ENCODE data around the gene ZSCAN9. TPM values are rescaled to one million over a fixed set of nuclear protein-coding genes. Genes with fewer than 3 reads are reported as not detected.

Gene ZSCAN9
- total RNA-seq, result 1 to 10 TPM; 2.0 to 3.4 (median 2.3) TPM

DNA sequence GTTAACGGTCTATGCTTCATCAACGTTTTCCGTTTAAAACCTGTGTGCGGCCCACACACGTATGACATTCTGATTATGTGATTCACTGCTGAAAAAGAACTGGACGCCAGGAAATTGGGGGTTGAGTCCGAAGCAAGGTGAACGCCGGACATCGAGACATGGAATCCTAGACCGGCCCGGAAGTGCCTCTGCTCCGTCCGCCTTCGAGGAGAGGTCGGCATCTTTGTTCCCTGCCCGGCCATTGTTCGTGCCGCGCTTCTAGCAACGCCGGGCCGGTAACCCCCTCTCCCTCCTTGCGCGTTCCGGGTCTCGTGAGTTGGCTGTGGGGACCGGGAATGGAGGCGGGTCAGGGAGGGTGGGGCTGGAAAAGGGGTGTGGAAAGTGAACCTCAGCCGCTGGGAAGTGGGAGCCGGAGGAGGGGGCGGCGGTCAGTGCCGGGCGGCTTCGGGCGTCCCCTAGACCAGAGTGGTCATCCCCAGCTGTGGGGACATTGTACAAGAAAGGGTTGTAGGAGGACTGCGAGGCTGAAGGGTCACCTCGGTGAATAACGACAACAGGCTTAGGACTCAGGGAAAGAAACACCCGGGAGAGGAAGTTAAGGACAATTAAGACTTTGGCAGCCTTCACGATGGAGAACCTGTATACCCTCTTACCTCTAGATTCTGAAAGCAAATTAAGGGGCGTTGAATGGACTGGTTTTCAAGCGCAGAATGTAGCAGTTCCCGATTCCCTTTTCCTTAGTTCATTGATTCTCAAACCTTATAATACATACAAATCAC lies at the start of gene ZSCAN9:
Gene ZSCAN9 (plus strand): TSS at position 220 of the 779 bp plus-strand sequence. CDS start 1,810 bp downstream, outside the sequence.
- no peaks in the 10 kb centered on the region for H3K36me3 Mint-ChIP-seq (ENCODE audit: insufficient read depth)
- H3K4me3 Mint-ChIP-seq, result peak within 1 kb of the TSS; percentile 86
- DNase-seq (no peak), ATAC-seq (peak; percentile 88 to 90)
- H3K9me3 Mint-ChIP-seq, result no peaks in the 10 kb centered on the region
- H3K4me1 Mint-ChIP-seq (ENCODE audit: low read depth), result peaks cover 15% of the 10 kb centered on the region
- peaks cover 56% of the 10 kb centered on the region for H3K27me3 Mint-ChIP-seq (ENCODE audit: low read depth)

- H3K9me3 Mint-ChIP-seq, result no peaks in the 10 kb centered on the region
- no peak for ATAC-seq
Measured at GRCh38 chr6:28176373-28176772, 48.7 kb upstream of the ZSCAN9 start.

DNA sequence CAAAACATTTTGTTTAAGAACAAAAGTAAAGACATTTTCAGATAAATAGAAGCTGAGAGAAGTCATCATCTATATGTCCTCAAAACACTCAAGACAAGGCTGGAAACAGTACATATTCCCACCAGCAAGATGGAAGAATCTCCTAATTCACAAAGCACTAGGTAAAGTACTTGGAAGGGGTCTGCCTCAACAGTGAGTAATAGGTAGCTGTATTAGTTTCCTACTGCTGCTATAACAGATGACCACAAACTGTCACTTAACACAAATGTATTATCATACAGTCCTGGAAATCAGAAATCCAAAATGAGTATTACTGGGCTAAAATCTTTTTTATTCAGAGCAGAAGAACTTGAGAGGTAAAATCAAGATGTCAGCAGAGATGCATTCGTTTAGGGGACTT lies 42.8 kb upstream of the ZSCAN9 start:
- Mint-ChIP-seq H3K36me3 (ENCODE audit: insufficient read depth) (no peaks in the 10 kb centered on the region), H3K9me3 (peaks cover 30% of the 10 kb centered on the region), H3K4me1 (ENCODE audit: low read depth) (no peaks in the 10 kb centered on the region), H3K4me3 (no peak overlapping the region), H3K27me3 (ENCODE audit: low read depth) (peaks cover 14% of the 10 kb centered on the region)
- DNase-seq, result no peak
- no peak for ATAC-seq

More at GRCh38 chr6:28176373-28176772, 48.7 kb upstream of the ZSCAN9 start:
- Mint-ChIP-seq H3K27me3 (ENCODE audit: low read depth) (peaks cover 29% of the 10 kb centered on the region), H3K36me3 (ENCODE audit: insufficient read depth) (no peaks in the 10 kb centered on the region), H3K4me1 (ENCODE audit: low read depth) (no peaks in the 10 kb centered on the region), H3K4me3 (no peak overlapping the region)
- DNase-seq, result no peak

- peaks cover 2% of the 10 kb centered on the region for H3K27me3 Mint-ChIP-seq (ENCODE audit: low read depth)
- no peak for DNase-seq
- H3K36me3 Mint-ChIP-seq (ENCODE audit: insufficient read depth), result peaks cover 6% of the 10 kb centered on the region
- peaks cover 62% of the 10 kb centered on the region for H3K9me3 Mint-ChIP-seq
- H3K4me1 Mint-ChIP-seq (ENCODE audit: low read depth), result no peaks in the 10 kb centered on the region
- H3K4me3 Mint-ChIP-seq, result no peak overlapping the region
- no peak for ATAC-seq
Measured at GRCh38 chr6:28188111-28188979, 36.7 kb upstream of the ZSCAN9 start.

DNA sequence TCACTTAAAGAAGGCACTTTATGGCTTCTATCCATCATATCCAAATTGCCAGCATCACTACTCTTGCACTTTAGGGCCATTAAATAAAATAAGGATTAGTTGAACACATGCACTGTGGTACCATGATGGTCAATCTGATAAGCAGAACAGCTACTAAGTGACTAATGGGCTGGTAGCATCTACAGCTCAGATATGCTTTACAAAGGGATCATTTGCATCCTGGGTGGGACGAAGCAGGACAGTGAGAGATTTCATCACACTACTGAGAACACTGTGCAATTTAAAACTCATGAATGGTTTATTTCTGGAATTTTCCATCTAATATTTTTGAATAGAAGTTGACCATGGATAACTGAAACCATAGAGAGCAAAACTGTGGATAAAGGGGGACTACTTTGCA lies 25.1 kb upstream of the ZSCAN9 start:
- peaks cover 8% of the 10 kb centered on the region for H3K4me1 Mint-ChIP-seq (ENCODE audit: low read depth)
- ATAC-seq (no peak), DNase-seq (no peak)
- H3K27me3 Mint-ChIP-seq (ENCODE audit: low read depth), result peaks cover 67% of the 10 kb centered on the region
- H3K36me3 Mint-ChIP-seq (ENCODE audit: insufficient read depth), result no peaks in the 10 kb centered on the region
- H3K9me3 Mint-ChIP-seq, result peaks cover 39% of the 10 kb centered on the region
- H3K4me3 Mint-ChIP-seq, result no peak overlapping the region

DNA sequence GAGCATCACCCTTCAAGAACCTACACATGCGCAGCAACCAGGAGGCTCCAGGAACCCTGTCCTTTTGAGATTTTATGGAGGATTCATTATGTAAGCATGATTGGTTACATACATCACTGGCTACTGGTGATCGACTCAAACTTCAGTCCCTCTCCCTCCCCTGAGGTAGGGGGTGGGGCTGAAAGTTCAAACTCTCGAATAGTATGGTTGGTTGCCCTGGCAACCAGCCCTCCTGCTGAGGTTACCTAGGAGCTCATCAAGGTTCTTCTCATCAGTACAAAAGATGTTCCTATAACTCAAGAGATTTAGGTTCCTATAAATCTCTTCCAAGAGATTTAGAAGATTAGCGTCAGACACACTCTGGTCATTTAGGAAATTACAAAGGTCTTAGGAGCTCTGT lies 21.9 kb upstream of the ZSCAN9 start:
- DNase-seq (no peak), ATAC-seq (no peak)
- H3K9me3 Mint-ChIP-seq, result peaks cover 28% of the 10 kb centered on the region
- H3K27me3 Mint-ChIP-seq (ENCODE audit: low read depth), result peaks cover 71% of the 10 kb centered on the region
- no peaks in the 10 kb centered on the region for H3K36me3 Mint-ChIP-seq (ENCODE audit: insufficient read depth)
- no peak overlapping the region for H3K4me3 Mint-ChIP-seq
- H3K4me1 Mint-ChIP-seq (ENCODE audit: low read depth), result peaks cover 17% of the 10 kb centered on the region

DNA sequence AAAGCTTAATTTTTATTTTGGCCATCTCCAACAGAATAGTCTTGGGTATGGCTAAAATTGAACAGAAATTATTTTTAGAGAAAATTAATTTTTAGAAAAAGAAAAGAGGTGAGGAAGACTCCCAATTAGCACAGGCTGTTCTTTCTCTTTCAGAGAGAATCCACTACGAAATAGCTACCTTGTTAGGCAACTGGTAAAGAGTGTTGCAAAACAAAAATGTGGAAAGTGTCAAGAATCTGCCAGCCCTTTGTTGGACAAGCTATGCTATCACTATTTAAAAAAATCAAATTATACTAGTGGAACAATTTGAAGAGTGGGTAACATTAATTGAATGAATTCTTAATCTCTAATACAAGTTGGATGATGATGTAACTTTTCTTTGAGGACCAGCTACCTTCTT lies 19.2 kb upstream of the ZSCAN9 start:
- Mint-ChIP-seq H3K4me3 (no peak overlapping the region), H3K9me3 (peaks cover 18% of the 10 kb centered on the region), H3K27me3 (ENCODE audit: low read depth) (peaks cover 70% of the 10 kb centered on the region), H3K4me1 (ENCODE audit: low read depth) (peaks cover 19% of the 10 kb centered on the region), H3K36me3 (ENCODE audit: insufficient read depth) (no peaks in the 10 kb centered on the region)
- ATAC-seq (no peak), DNase-seq (no peak)

- Mint-ChIP-seq H3K4me1 (ENCODE audit: low read depth) (peaks cover 19% of the 10 kb centered on the region), H3K9me3 (peaks cover 18% of the 10 kb centered on the region), H3K27me3 (ENCODE audit: low read depth) (peaks cover 71% of the 10 kb centered on the region), H3K36me3 (ENCODE audit: insufficient read depth) (no peaks in the 10 kb centered on the region), H3K4me3 (no peak overlapping the region)
- DNase-seq (no peak), ATAC-seq (no peak)
Measured at GRCh38 chr6:28206527-28206926, 18.5 kb upstream of the ZSCAN9 start.

DNA sequence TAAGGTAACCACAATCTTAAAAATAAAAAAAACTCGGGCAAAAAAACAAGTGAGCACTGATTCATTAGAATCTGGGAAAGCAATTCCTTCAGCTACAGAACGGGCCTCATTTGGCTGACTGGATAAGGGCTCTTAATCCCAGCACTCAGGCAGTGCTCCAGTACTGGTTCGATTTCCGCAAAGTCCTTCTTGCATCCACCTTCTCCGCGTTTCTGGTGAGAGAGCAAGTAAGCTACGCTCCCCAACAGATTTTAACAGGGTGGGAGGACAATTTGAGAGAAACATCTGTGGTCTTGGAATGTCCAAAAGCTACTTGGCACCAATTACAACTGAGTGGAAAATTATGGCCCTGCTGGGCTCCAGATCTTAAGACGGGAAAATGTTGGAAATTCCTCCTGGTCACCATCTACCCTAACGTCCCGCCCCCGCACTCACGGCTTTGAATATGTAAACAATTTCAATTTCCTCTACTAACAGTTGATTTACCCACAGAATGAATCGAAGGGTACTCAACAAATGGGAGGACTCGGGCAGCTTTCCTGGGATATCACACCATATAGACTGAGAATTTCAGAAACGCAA lies 18.1 kb upstream of the ZSCAN9 start:
- no peak for DNase-seq
- peaks cover 17% of the 10 kb centered on the region for H3K4me1 Mint-ChIP-seq (ENCODE audit: low read depth)

GRCh38 chr6:28207510-28208110 lies 17.5 kb upstream of the ZSCAN9 start:
- peaks cover 18% of the 10 kb centered on the region for H3K9me3 Mint-ChIP-seq
- peaks cover 18% of the 10 kb centered on the region for H3K4me1 Mint-ChIP-seq (ENCODE audit: low read depth)
- no peak for DNase-seq
- peaks cover 79% of the 10 kb centered on the region for H3K27me3 Mint-ChIP-seq (ENCODE audit: low read depth)
- H3K36me3 Mint-ChIP-seq (ENCODE audit: insufficient read depth), result no peaks in the 10 kb centered on the region
- H3K4me3 Mint-ChIP-seq, result peak overlapping the region; percentile 43
- peak in 1 of 2 donors; percentile 41 for ATAC-seq

More for the DNA sequence above, 18.1 kb upstream of the ZSCAN9 start:
- Mint-ChIP-seq H3K36me3 (ENCODE audit: insufficient read depth) (no peaks in the 10 kb centered on the region), H3K4me3 (no peak overlapping the region), H3K9me3 (peaks cover 18% of the 10 kb centered on the region), H3K27me3 (ENCODE audit: low read depth) (peaks cover 75% of the 10 kb centered on the region)
- ATAC-seq, result no peak

DNA sequence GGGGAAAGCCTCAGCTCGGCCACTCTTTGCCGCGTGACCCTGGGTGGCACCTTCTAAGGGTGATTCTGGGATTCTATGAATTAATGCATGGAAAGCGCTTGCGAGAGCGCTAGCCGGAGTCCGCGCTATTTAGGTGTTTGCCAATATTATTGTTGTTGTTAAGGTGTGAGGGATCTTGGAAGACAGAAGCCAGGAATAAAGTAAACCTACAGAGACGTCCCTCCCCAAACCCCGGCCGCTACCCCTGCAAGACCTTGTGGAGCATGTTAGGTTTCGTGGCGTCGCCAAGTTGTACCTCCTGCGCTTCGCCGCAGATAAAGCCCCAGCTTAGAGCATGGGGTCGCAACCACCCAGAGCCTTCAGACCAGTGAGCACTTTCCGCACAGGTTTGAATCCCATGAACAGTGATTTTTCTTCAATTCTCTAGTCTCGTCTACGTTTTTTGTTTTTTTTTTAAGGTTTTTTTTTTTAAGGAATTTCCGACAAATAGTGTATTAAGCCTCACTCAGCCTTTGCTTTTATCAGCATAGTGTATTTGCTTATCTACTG lies 16.9 kb upstream of the ZSCAN9 start:
- ATAC-seq (no peak), DNase-seq (no peak)
- H3K27me3 Mint-ChIP-seq (ENCODE audit: low read depth), result peaks cover 85% of the 10 kb centered on the region
- no peaks in the 10 kb centered on the region for H3K36me3 Mint-ChIP-seq (ENCODE audit: insufficient read depth)
- peaks cover 15% of the 10 kb centered on the region for H3K9me3 Mint-ChIP-seq
- peaks cover 20% of the 10 kb centered on the region for H3K4me1 Mint-ChIP-seq (ENCODE audit: low read depth)
- H3K4me3 Mint-ChIP-seq, result peak overlapping the region; percentile 13

GRCh38 chr6:28209753-28210535 lies 15.1 kb upstream of the ZSCAN9 start:
- no peak for DNase-seq

DNA sequence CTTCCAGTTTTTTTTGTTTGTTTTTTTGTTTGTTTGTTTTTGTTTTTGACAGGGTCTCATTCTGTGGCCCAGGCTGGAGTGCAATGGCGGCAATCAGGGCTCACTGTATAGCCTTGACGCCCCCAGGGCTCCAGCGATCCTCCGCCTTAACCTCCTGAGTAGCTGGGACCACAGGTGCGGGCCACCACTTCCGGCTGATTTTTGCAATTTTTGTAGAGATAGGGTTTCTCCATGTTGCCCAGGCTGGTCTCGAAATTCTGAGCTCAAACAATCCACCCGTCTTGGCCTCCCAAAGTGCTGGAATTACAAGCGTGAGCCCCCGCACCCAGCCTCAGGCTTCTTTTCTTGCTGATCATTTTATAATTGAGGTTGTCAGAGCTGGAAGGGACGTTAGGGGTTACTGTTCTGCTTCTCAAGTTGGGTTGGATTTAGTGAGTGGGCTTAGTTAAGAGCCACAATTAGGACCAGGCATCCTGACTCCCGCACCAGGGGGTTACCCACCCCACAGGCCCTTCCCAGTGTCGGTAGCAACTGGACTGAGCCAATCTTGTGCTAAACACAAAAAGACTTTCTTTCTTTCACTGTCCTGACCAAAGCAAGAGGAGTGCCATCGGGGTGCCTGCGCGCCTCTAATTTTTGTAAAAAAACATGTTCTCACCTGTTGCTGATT lies 13.1 kb upstream of the ZSCAN9 start:
- no peaks in the 10 kb centered on the region for H3K9me3 Mint-ChIP-seq
- no peak for DNase-seq
- ATAC-seq, result no peak

More at GRCh38 chr6:28209753-28210535, 15.1 kb upstream of the ZSCAN9 start:
- Mint-ChIP-seq H3K36me3 (ENCODE audit: insufficient read depth) (no peaks in the 10 kb centered on the region), H3K27me3 (ENCODE audit: low read depth) (peaks cover 87% of the 10 kb centered on the region), H3K4me3 (no peak overlapping the region), H3K4me1 (ENCODE audit: low read depth) (peaks cover 20% of the 10 kb centered on the region), H3K9me3 (peaks cover 9% of the 10 kb centered on the region)
- ATAC-seq, result no peak

More for the DNA sequence above, 13.1 kb upstream of the ZSCAN9 start:
- H3K27me3 Mint-ChIP-seq (ENCODE audit: low read depth), result peaks cover 88% of the 10 kb centered on the region
- H3K4me1 Mint-ChIP-seq (ENCODE audit: low read depth), result peaks cover 20% of the 10 kb centered on the region
- H3K4me3 Mint-ChIP-seq, result peak overlapping the region; percentile 59
- H3K36me3 Mint-ChIP-seq (ENCODE audit: insufficient read depth), result no peaks in the 10 kb centered on the region

Measured in activated T-cell treated with anti-CD3 and anti-CD28 coated beads, Interleukin-2, amount 50 U/mL, for 4 hours (primary cell).